Measurements from ENCODE around the gene PREB. TPM values are rescaled to one million over a fixed set of nuclear protein-coding genes. Genes with fewer than 3 reads are reported as not detected.

Gene PREB
- total RNA-seq, 2 experiments from 2014 or later, result 96.8 to 113 TPM

DNA sequence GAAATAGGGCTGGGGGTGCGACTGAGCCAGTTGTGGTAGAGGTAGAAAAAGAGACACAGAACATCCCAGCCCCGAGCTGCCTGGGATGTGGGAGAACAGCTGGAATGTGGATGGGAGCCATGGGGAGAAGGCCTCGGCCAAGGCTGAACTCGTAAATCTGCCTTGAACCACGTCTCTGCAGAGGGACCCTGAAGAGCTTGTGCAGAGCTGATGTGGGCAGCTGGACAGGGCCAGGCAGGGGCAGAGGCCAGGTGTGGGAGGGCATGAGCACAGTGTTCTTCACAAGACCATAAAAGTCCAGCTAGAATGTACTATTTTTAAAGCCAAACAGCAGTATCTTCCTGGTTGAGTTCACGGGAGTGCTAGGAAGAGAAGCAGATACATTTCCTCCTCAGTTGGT is 20.1 kb upstream of the PREB start:
- CTCF ChIA-PET (ENCODE audit: unreplicated experiment), result no interaction called here
- no peaks in the 10 kb centered on the region for H4K20me1 ChIP-seq (ENCODE audit: insufficient read depth, low read length)
- BruUV-seq (replicated peaks), result no TSS peak
- H3K27ac ChIP-seq (ENCODE audit: low read depth, low read length, poor library complexity, severe bottlenecking), result no peak overlapping the region
- H3K79me2 ChIP-seq (ENCODE audit: insufficient read depth, low read depth, low read length), result no peaks in the 10 kb centered on the region
- no peak overlapping the region for H2AFZ ChIP-seq (ENCODE audit: low read length)
- DNase-seq (ENCODE audit: low spot score), result no peak
- TF ChIP-seq, protein P1, sequence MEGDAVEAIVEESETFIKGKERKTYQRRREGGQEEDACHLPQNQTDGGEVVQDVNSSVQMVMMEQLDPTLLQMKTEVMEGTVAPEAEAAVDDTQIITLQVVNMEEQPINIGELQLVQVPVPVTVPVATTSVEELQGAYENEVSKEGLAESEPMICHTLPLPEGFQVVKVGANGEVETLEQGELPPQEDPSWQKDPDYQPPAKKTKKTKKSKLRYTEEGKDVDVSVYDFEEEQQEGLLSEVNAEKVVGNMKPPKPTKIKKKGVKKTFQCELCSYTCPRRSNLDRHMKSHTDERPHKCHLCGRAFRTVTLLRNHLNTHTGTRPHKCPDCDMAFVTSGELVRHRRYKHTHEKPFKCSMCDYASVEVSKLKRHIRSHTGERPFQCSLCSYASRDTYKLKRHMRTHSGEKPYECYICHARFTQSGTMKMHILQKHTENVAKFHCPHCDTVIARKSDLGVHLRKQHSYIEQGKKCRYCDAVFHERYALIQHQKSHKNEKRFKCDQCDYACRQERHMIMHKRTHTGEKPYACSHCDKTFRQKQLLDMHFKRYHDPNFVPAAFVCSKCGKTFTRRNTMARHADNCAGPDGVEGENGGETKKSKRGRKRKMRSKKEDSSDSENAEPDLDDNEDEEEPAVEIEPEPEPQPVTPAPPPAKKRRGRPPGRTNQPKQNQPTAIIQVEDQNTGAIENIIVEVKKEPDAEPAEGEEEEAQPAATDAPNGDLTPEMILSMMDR (conservative IDR thresholded peaks at IDR 0.05; ENCODE audit: low read length), result no peak
- TF ChIP-seq EZH2phosphoT487 (IDR thresholded peaks at IDR 0.05; ENCODE audit: borderline replicate concordance, low read depth, low read length), result no peak
- H3K4me2 ChIP-seq (ENCODE audit: low read length), result no peak overlapping the region
- no peaks in the 10 kb centered on the region for H3K36me3 ChIP-seq (ENCODE audit: insufficient read depth, low read length)
- peaks cover 39% of the 10 kb centered on the region for H3K4me1 ChIP-seq (ENCODE audit: insufficient read depth, low read length, poor library complexity, severe bottlenecking)
- no peak overlapping the region for H3K4me3 ChIP-seq (ENCODE audit: low read depth, low read length, poor library complexity, severe bottlenecking)
- H3K9me2 ChIP-seq (ENCODE audit: insufficient read depth, low read length), result no peaks in the 10 kb centered on the region
- POLR2A ChIA-PET, result no interaction called here
- intact Hi-C loops (cut with micrococcal nuclease; ENCODE audit: unreplicated experiment), result no loop called here
- H3K9me3 ChIP-seq (ENCODE audit: low read length), result no peaks in the 10 kb centered on the region

DNA sequence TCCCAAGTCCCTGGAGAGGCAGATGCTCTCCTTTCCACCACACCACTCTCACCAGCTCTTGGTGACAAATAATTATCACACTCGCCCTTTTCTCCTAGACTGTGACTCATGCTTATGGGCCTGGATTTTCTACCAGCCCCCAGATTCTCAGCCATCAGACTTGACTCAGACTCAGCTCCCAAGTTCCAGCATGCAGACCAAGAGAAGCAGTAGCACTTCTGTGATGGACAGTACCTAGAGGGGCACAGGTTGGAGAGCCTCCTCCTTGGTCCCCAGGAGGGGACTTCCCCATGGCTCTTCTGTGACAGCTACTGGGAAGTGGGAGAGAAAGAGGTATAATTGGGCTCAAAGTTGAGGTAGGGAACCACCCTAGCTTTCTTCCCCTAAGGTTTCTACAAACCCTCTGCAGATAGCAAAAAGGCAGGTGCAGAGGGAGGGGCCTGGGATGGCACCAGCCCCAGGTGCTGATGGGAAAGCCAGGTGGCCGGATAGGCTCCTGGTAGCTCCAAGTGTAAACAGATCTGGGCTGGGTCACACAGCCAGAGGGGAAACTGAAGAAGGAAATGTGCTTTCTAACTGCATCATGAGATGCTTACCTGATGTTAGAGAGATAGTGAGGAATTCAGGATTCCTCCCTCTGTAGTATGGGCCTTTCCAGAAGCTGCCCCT is 18.5 kb upstream of the PREB start:
- Histone ChIP-seq H3K36me3 (ENCODE audit: insufficient read depth, low read length) (no peaks in the 10 kb centered on the region), H3K79me2 (ENCODE audit: insufficient read depth, low read depth, low read length) (no peaks in the 10 kb centered on the region), H3K4me1 (ENCODE audit: insufficient read depth, low read length, poor library complexity, severe bottlenecking) (peaks cover 39% of the 10 kb centered on the region), H3K4me2 (ENCODE audit: low read length) (peak overlapping the region; percentile 52), H3K9me3 (ENCODE audit: low read length) (no peaks in the 10 kb centered on the region), H3K4me3 (ENCODE audit: low read depth, low read length, poor library complexity, severe bottlenecking) (no peak overlapping the region), H4K20me1 (ENCODE audit: insufficient read depth, low read length) (no peaks in the 10 kb centered on the region), H2AFZ (ENCODE audit: low read length) (peak overlapping the region; percentile 53), H3K9me2 (ENCODE audit: insufficient read depth, low read length) (no peaks in the 10 kb centered on the region), H3K27ac (ENCODE audit: low read depth, low read length, poor library complexity, severe bottlenecking) (peak overlapping the region; percentile 65)
- CTCF ChIA-PET (ENCODE audit: unreplicated experiment), result interaction anchor here (0.6 to 1.2 kb wide), 2 partner anchors 12 to 170 kb away, joined by 3 to 4 read pairs; partner anchors contain the start of gene MPV17
- TF ChIP-seq EZH2phosphoT487 (IDR thresholded peaks at IDR 0.05; ENCODE audit: borderline replicate concordance, low read depth, low read length), result no peak
- TF ChIP-seq, protein P1 (conservative IDR thresholded peaks at IDR 0.05; ENCODE audit: low read length), result no peak
- no TSS peak for BruUV-seq (replicated peaks)
- intact Hi-C loops (cut with micrococcal nuclease; ENCODE audit: unreplicated experiment), result no loop called here
- POLR2A ChIA-PET, result interaction anchor here (0.9 to 1.3 kb wide), 2 partner anchors 11 to 14 kb away, joined by 3 to 6 read pairs; no protein-coding TSS in a partner anchor
- peak; percentile 85 for DNase-seq (ENCODE audit: low spot score)
